Peyer's patch (tissue), 4 donors: Measurements from ENCODE around the gene PLEKHO1. TPM values are rescaled to one million over a fixed set of nuclear protein-coding genes. Genes with fewer than 3 reads are reported as not detected.
"Not testable (repeated sequence)": the region's sequence is repeated elsewhere in the genome, so short reads cannot be mapped to it uniquely, and the experiment has no call there.

Experiments
- DNase-seq, 3 donors: peaks; one replicate each; pipeline ENCODE4 v3.0.0-alpha.2; 2017 to 2019
- H3K27ac ChIP-seq, 4 donors: fragments of 200-600 bp; sonication (generic); one replicate each; pipeline ENCODE4 v1.5.1; 2016 to 2019
- H3K27me3 ChIP-seq, 2 donors: fragments of 200-600 bp; sonication (generic); one replicate each; pipeline ENCODE4 v1.5.1; 2019
- H3K36me3 ChIP-seq, 3 donors: fragments of 200-600 bp; sonication (generic); one replicate each; pipeline ENCODE4 v1.5.1; 2016 to 2019
- H3K4me1 ChIP-seq, 4 donors: fragments of 200-600 bp; sonication (generic); one replicate each; pipeline ENCODE4 v1.5.1; 2016 to 2019
- H3K4me3 ChIP-seq, 4 donors: fragments of 200-600 bp; sonication (generic); 1 replicate in 3 of 4; 2 replicates in 1 of 4; pipeline ENCODE4 v1.5.1; 2016 to 2019; ENCODE audit warnings: mild to moderate bottlenecking in 1 of 4
- H3K9me3 ChIP-seq, 4 donors: fragments of 200-600 bp; sonication (generic); one replicate each; pipeline ENCODE4 v1.5.1; 2016 to 2019; ENCODE audit warnings: mild to moderate bottlenecking in 1 of 4
- POLR2A ChIP-seq, 2 donors: fragments of 450-650 bp; IDR thresholded peaks; one replicate each; pipeline ENCODE4 v1.5.1; 2017; ENCODE audit warnings: antibody characterized with exemption in 2 of 2, mild to moderate bottlenecking in 2 of 2, moderate library complexity in 2 of 2
- total RNA-seq, 4 donors: library from RNA; depleted of rRNA; stranded (reverse); fragments of >200 nt; gene quantifications; one replicate each; pipeline ENCODE4 v1.1.0, GENCODE V29; 2016
- TF ChIP-seq, protein P1 (sequence below), 6 experiments: fragments of 450-650 bp in 4 of 6; fragments of 200-600 bp in 2 of 6; sonication (generic) in 1 of 6; IDR thresholded peaks; one replicate each; pipeline ENCODE4 v1.5.1; 2017 to 2019; ENCODE audit warnings: antibody characterized with exemption in 6 of 6, mild to moderate bottlenecking in 3 of 6, moderate library complexity in 1 of 6

The PLEKHO1 gene
- total RNA-seq, 4 donors from 2014 or later, result 12.6 to 106 (median 29.6) TPM

DNA sequence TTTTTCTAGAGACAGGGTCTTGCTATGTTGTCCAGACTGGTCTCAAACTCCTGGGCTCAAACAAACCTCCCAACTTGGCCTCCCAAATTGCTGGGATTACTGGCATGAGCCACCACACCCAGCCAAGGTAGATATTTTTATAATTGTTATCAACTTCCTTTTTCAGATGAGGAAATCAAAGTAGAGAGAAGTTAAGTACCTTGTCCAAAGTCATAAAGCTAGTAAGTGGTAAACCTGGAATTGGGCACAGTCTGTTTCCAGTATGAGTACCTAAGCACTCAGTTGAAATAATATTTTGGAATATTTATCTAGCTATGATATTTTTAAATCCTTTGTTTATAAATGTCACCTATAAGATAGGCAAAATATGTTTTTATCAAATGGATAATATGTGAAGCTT is 22.3 kb upstream of the PLEKHO1 start:
- Histone ChIP-seq H3K36me3 (peaks cover 0 to 7% (median 0%) of the 10 kb centered on the region in 3 donors), H3K27me3 (no peaks in the 10 kb centered on the region), H3K4me1 (no peaks in the 10 kb centered on the region), H3K9me3 (no peaks in the 10 kb centered on the region), H3K4me3 (no peak overlapping the region), H3K27ac (no peak overlapping the region)
- DNase-seq, result no peak
- no peak for TF ChIP-seq POLR2A (IDR thresholded peaks at IDR 0.05)
- TF ChIP-seq, protein P1, sequence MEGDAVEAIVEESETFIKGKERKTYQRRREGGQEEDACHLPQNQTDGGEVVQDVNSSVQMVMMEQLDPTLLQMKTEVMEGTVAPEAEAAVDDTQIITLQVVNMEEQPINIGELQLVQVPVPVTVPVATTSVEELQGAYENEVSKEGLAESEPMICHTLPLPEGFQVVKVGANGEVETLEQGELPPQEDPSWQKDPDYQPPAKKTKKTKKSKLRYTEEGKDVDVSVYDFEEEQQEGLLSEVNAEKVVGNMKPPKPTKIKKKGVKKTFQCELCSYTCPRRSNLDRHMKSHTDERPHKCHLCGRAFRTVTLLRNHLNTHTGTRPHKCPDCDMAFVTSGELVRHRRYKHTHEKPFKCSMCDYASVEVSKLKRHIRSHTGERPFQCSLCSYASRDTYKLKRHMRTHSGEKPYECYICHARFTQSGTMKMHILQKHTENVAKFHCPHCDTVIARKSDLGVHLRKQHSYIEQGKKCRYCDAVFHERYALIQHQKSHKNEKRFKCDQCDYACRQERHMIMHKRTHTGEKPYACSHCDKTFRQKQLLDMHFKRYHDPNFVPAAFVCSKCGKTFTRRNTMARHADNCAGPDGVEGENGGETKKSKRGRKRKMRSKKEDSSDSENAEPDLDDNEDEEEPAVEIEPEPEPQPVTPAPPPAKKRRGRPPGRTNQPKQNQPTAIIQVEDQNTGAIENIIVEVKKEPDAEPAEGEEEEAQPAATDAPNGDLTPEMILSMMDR (IDR thresholded peaks at IDR 0.05), result no peak

DNA sequence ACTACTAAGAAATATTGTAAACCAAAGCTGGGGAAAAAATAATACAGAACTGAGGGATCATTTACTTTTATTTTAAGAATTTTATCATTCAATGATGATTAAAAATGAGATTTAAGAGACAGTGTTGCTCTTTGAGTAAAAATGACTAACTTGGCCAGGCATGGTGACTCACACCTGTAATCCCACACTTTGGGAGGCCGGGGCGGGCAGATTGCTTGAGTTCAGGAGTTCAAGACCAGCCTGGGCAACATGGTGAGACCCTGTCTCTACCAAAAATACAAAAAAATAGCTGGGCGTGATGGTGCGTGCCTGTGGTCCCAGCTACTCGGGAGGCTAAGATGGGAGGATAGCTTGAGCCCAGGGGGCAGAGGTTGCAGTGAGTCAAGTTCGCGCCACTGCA is 21.8 kb upstream of the PLEKHO1 start:
- Histone ChIP-seq H3K4me1 (no peaks in the 10 kb centered on the region), H3K9me3 (no peaks in the 10 kb centered on the region), H3K4me3 (no peak overlapping the region), H3K36me3 (peaks cover 0 to 7% (median 0%) of the 10 kb centered on the region in 3 donors), H3K27ac (no peak overlapping the region), H3K27me3 (no peaks in the 10 kb centered on the region)
- TF ChIP-seq POLR2A (IDR thresholded peaks at IDR 0.05), result no peak
- TF ChIP-seq, protein P1 (IDR thresholded peaks at IDR 0.05), result no peak
- DNase-seq, result no peak

DNA sequence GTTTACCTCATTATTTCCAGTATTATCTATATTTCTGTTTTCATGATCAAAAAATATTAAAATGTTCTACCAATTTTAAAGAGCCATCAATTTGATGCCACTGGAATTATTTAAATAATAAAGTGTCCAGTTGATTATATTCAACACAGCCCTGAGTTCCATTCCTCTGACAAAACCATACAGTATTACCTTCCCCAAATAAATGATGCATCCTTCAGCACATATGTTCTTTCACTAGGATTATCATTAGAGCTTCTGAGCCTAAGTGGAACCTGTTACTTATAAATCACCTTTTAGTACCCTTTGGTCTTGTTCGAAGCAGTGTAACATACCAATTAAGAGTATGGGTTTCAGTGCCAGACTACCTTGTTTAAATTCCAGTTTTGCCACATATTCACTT is 17.3 kb upstream of the PLEKHO1 start:
- H3K27ac ChIP-seq, result no peak overlapping the region
- no peaks in the 10 kb centered on the region for H3K4me1 ChIP-seq
- TF ChIP-seq POLR2A (IDR thresholded peaks at IDR 0.05), result no peak
- TF ChIP-seq, protein P1 (IDR thresholded peaks at IDR 0.05), result no peak
- H3K27me3 ChIP-seq, result no peaks in the 10 kb centered on the region
- H3K9me3 ChIP-seq, result no peaks in the 10 kb centered on the region
- no peaks in the 10 kb centered on the region for H3K36me3 ChIP-seq
- no peak for DNase-seq
- H3K4me3 ChIP-seq, result no peak overlapping the region

DNA sequence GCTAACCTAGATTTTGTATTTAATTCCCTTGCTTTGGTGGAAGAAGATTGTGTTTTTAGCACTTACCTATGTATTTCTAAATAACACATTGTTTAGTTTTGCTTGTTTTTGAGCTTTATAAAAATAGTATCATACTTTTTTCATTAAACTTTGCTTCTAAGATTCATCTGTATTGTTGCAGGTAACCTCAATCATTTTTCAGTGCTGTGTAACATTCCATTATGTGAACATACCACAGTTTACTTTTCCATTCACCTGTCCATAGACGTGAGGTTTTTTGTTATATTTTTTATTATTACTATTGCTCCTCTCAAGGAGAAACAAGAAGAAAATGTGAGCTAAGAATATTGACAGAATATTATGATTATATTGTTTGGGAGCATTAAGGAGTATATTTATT is 15.2 kb upstream of the PLEKHO1 start:
- Histone ChIP-seq H3K27ac (no peak overlapping the region), H3K4me1 (no peaks in the 10 kb centered on the region), H3K27me3 (no peaks in the 10 kb centered on the region), H3K36me3 (no peaks in the 10 kb centered on the region), H3K9me3 (no peaks in the 10 kb centered on the region), H3K4me3 (no peak overlapping the region)
- TF ChIP-seq, protein P1 (IDR thresholded peaks at IDR 0.05), result no peak
- TF ChIP-seq POLR2A (IDR thresholded peaks at IDR 0.05), result no peak
- DNase-seq, result no peak

DNA sequence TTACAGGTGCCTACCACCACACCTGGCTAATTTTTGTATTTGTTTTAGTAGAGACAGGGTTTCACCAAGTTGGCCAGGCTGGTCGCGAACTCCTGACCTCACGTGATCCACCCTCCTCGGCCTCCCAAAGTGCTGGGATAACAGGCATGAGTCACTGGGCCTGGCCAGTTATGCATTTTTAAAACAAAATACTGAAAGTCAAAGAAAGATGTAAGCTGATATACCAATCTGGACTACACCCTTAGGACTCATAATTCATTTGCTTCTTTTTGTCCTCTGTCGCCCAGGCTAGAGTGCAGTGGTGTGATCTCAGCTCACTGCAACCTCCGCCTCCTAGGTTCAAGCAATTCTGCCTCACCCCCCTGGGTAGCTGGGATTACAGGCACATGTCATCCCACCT is 14.3 kb upstream of the PLEKHO1 start:
- H3K36me3 ChIP-seq, H3K27ac ChIP-seq, DNase-seq, H3K4me1 ChIP-seq, H3K4me3 ChIP-seq, H3K27me3 ChIP-seq, H3K9me3 ChIP-seq: not testable (repeated sequence)

DNA sequence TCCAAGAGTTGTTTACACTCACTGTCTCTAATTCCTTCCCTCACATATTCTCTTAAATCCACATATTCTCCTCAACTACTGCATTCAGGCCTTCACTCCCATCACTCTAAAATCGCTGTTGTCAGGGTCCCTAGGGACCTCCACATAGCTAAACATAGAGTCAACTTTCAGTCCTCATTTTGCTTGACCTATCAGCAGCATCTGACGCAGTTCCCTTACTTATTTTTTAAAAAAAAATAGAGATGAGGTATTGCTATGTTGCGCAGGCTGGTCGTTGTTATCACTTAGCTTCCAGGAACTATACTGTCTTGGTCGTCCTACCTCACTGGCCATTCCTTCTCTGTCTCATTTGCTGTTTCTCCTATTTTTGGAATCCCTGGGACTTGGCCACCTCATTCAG is 11.7 kb upstream of the PLEKHO1 start:
- no peak overlapping the region for H3K27ac ChIP-seq
- H3K4me1 ChIP-seq, result no peaks in the 10 kb centered on the region
- H3K9me3 ChIP-seq, result no peaks in the 10 kb centered on the region
- no peak for DNase-seq
- no peak overlapping the region for H3K4me3 ChIP-seq
- no peaks in the 10 kb centered on the region for H3K27me3 ChIP-seq
- TF ChIP-seq POLR2A (IDR thresholded peaks at IDR 0.05), result no peak
- TF ChIP-seq, protein P1 (IDR thresholded peaks at IDR 0.05), result no peak
- no peaks in the 10 kb centered on the region for H3K36me3 ChIP-seq
